ENCODE measurements around the gene LTBP4.

LTBP4 gene

DNA sequence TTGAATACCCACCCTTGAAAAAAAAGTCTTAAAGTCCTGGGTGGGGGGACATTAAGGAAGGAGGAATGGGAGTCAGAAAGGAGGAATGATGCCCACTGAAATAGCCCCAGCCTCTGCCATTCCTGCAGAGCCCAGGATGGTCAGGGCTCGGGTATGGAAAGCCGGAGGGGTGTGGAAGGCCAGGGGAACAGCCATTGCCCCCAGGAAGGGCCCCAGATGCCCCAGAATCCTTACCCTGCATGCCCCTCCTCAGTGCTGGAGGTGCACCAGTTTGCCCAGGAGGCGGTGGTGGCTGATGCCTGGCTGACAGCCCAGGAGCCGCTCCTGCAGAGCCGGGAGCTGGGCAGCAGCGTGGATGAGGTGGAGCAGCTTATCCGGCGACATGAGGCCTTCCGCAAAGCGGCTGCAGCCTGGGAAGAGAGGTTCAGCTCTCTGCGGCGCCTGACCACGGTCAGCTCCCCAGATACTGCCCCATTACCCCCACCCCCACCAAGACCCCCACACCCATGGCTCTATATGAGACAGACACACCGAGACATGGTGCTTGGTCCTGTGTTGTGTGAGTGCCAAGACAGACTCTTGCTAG is 35.2 kb upstream of the LTBP4 start:
- no peaks in the 10 kb centered on the region for H3K9me3 Mint-ChIP-seq
- H3K4me1 Mint-ChIP-seq (ENCODE audit: low read depth in 2 of 2): peaks cover 9% of the 10 kb centered on the region in 2 donors
- DNase-seq: no peak
- no peak for ATAC-seq (replicated peaks)
- no peak overlapping the region for H3K27ac Mint-ChIP-seq
- peaks cover 25 to 65% of the 10 kb centered on the region in 2 donors for H3K27me3 Mint-ChIP-seq
- peaks cover 11% of the 10 kb centered on the region for H3K36me3 Mint-ChIP-seq (ENCODE audit: insufficient read depth)
- no peak overlapping the region for H3K4me3 Mint-ChIP-seq

DNA sequence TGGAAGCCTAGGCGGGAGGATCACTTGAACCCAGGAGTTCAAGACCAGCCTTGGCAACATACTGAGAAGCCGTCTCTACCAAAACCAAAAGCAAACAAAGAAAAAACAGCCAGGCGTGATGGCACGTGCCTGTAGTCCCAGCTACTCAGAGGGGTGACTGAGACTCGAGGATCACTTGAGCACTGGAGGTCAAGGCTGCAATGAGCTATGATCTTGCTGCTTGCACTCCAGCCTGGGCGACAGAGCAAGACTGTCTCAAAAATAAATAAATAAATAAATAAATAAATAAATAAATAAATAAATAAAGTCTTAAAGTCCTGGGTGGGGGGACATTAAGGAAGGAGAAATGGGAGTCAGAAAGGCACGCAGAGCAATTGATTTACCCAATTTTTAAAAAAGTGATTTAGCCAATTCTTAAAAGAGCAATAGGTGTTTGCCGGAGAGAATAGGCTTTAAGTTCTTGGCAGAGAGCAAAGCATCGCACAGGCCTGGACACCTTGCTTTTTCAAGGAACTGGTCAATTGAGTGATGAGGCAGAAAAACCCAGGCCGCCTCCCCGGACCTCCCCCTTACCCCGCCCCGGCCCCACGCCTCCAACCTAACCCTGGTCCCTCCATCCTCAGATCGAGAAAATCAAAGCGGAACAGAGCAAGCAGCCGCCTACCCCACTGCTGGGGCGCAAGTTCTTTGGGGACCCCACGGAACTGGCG is 34.0 kb upstream of the LTBP4 start:
- peaks cover 13% of the 10 kb centered on the region for H3K36me3 Mint-ChIP-seq (ENCODE audit: insufficient read depth)
- DNase-seq (no peak), ATAC-seq (replicated peaks) (no peak)
- peaks cover 18 to 53% of the 10 kb centered on the region in 2 donors for H3K27me3 Mint-ChIP-seq
- H3K27ac Mint-ChIP-seq: no peak overlapping the region
- peaks cover 9 to 10% of the 10 kb centered on the region in 2 donors for H3K4me1 Mint-ChIP-seq (ENCODE audit: low read depth in 2 of 2)
- H3K9me3 Mint-ChIP-seq: no peaks in the 10 kb centered on the region
- no peak overlapping the region for H3K4me3 Mint-ChIP-seq

DNA sequence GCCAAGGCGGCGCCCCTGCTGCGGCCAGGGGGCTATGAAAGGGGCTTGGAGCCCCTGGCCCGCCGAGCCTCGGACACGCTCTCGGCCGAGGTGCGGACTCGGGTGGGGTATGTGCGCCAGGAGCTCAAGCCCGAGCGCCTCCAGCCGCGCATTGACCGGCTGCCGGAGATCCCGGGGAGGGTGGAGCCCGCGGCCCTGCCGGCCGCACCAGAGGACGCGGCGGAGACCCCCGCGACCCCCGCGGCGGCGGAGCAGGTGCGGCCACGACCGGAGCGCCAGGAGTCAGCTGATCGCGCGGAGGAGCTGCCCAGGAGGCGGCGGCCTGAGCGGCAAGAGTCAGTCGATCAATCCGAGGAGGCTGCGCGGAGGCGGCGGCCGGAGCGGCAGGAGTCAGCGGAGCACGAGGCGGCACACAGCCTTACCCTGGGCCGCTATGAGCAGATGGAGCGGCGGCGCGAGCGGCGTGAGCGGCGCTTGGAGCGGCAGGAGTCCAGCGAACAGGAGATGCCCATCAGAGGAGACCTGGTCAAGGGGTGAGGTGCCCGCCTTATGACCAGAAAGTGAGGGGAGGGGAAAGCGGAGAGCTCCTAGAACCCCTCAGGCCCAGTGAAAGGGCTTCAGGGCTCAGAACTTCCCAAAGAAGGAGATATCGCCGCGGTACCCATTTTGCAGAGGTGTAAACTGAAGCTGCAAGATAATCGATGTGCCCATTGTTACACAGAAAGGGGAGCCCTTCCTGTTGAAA is 33.2 kb upstream of the LTBP4 start:
- DNase-seq (no peak), ATAC-seq (replicated peaks) (no peak)
- Mint-ChIP-seq H3K9me3 (no peaks in the 10 kb centered on the region), H3K27me3 (peaks cover 18 to 50% of the 10 kb centered on the region in 2 donors), H3K27ac (no peak overlapping the region), H3K4me1 (ENCODE audit: low read depth in 2 of 2) (peaks cover 9 to 10% of the 10 kb centered on the region in 2 donors), H3K36me3 (ENCODE audit: insufficient read depth) (peaks cover 13% of the 10 kb centered on the region), H3K4me3 (peak overlapping the region in 1 of 2 donors; percentile 20)

DNA sequence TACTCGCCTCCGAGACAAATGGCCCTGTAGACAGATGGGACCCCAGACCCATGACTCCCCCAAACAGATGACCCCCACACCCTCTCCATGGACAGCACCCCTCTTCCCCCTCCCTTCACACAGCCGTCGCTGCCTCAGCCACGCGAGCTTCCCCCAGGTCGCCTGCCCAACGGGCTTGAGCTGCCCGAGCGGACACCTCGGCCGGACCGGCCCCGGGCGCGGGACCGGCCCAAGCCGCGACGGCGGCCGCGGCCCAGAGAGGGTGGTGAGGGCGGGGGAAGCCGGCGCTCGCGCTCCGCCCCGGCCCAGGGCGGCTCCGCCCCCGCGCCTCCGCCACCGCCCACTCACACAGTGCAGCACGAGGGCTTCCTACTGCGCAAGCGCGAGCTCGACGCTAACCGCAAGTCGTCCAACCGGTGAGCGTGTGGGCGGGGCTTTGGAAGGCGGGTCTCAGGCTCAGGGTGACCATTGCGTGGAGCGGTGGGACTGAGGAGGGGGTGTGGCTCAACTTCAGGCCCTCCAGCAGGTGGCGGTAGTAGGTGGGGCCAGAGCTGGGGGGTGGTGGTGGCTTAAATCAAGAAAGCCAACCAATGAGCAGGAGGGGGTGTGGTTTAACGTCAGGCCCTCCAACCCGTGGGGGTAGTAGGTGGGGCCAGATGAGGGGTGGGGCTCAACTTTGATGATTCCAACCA is 30.7 kb upstream of the LTBP4 start:
- Mint-ChIP-seq H3K27me3 (peaks cover 4 to 30% of the 10 kb centered on the region in 2 donors), H3K4me1 (ENCODE audit: low read depth in 2 of 2) (peaks cover 9 to 14% of the 10 kb centered on the region in 2 donors), H3K9me3 (no peaks in the 10 kb centered on the region), H3K4me3 (peak overlapping the region; percentile 47 to 64), H3K27ac (peak overlapping the region; percentile 46 to 59), H3K36me3 (ENCODE audit: insufficient read depth) (peaks cover 13% of the 10 kb centered on the region)
- ATAC-seq (replicated peaks): peak; percentile 89
- DNase-seq: peak; percentile 95 to 97 (median 95)

DNA sequence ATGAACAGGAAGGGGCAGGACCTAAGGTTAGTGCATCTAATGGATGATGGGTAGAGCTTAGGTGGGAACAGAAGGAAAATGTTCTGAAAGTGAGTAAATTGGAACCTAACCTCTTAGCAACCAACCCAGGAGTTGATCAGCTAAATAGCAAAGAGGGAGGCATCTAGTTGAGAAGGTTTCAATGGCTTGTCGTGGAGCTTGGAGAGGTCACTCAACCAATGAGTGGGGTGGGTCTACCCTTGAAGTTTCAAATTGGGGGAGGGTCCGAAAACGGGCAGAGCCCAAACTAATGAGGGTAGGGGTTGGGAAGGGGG is 30.2 kb upstream of the LTBP4 start:
- ATAC-seq (replicated peaks) (no peak), DNase-seq (no peak)
- peaks cover 10 to 16% of the 10 kb centered on the region in 2 donors for H3K4me1 Mint-ChIP-seq (ENCODE audit: low read depth in 2 of 2)
- H3K4me3 Mint-ChIP-seq: peak overlapping the region; percentile 47 to 58
- H3K36me3 Mint-ChIP-seq (ENCODE audit: insufficient read depth): peaks cover 13% of the 10 kb centered on the region
- peaks cover 0 to 25% of the 10 kb centered on the region in 2 donors for H3K27me3 Mint-ChIP-seq
- no peaks in the 10 kb centered on the region for H3K9me3 Mint-ChIP-seq
- H3K27ac Mint-ChIP-seq: peak overlapping the region; percentile 46 to 59

DNA sequence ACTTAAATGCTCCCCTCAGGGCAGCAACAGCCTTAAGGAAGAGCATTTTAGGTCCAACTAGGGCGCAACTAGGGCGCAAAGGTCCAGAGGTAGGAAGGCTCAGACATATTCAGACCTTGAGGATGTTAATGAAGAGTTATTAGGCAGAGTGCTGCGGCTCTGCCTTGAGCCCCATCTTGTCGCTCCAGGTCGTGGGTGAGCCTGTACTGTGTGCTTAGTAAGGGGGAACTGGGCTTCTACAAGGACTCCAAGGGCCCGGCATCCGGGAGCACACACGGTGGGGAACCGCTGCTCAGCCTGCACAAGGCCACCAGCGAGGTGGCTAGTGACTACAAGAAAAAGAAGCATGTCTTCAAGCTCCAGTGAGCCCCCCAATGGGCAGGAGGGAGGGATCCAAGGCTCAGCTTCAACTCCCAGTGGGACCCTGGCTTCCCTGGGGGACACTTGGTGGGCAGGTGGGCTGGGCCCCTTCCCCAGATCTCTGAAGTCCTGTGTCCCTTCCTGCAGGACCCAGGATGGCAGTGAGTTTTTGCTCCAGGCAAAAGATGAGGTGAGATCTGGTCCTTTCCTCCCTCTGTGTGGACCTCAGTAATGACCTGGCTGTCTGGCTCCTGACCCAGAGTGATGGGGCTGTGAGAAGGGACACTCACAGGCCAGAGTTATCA is 29.2 kb upstream of the LTBP4 start:
- Mint-ChIP-seq H3K27ac (peak overlapping the region in 1 of 2 donors; percentile 15), H3K27me3 (peaks cover 0 to 15% of the 10 kb centered on the region in 2 donors), H3K9me3 (no peaks in the 10 kb centered on the region), H3K36me3 (ENCODE audit: insufficient read depth) (peaks cover 13% of the 10 kb centered on the region), H3K4me3 (no peak overlapping the region), H3K4me1 (ENCODE audit: low read depth in 2 of 2) (peaks cover 12 to 17% of the 10 kb centered on the region in 2 donors)
- no peak for ATAC-seq (replicated peaks)
- no peak for DNase-seq

DNA sequence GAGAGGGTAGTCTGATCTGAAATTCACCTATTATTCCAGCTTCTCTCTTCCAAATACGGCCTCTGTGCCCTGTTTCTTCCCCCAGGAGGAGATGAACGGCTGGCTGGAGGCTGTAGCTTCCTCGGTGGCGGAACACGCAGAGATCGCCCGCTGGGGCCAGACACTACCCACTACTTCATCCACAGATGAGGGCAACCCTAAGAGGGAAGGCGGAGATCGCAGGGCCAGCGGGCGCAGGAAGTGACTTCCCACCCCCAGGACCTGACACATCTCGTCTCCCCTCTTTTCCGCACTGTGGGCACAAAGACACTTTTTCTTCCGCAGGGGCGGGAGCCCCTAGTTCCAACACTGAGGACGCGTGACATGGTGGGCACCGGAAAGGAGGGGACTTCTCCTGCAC is 25.8 kb upstream of the LTBP4 start:
- H3K9me3 Mint-ChIP-seq: no peaks in the 10 kb centered on the region

DNA sequence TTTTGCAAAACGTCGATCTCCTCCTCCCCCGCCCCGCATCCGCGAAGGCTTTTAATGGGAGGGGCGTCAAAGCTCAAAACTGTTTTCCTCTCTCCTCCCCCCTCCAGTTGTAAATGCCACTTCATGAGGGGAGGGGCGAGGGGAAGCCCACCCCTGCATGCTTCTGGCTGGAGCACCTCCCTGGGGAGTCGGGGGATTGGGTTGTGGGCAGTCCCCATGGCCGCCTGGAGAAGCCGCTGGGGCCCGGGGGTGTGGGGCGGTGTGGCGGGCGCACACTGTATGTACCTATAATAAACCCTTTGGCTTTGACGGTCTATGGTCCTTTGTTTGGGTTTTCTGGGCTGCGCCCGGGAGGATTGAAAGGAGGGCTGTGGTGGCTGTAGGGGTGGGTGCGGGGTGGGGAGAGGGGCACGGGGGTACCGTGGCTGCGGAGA is 25.0 kb upstream of the LTBP4 start:
- DNase-seq (no peak), ATAC-seq (replicated peaks) (peak; percentile 38)
- Mint-ChIP-seq H3K27ac (peak overlapping the region; percentile 91 to 93), H3K9me3 (no peaks in the 10 kb centered on the region), H3K4me3 (peak overlapping the region; percentile 85 to 88), H3K36me3 (ENCODE audit: insufficient read depth) (peaks cover 30% of the 10 kb centered on the region), H3K4me1 (ENCODE audit: low read depth in 2 of 2) (peaks cover 16 to 19% of the 10 kb centered on the region in 2 donors), H3K27me3 (no peaks in the 10 kb centered on the region)

More for the DNA sequence above, 25.8 kb upstream of the LTBP4 start:
- H3K27me3 Mint-ChIP-seq: no peaks in the 10 kb centered on the region
- no peak overlapping the region for H3K27ac Mint-ChIP-seq
- H3K36me3 Mint-ChIP-seq (ENCODE audit: insufficient read depth): peaks cover 28% of the 10 kb centered on the region
- DNase-seq (no peak), ATAC-seq (replicated peaks) (no peak)
- H3K4me3 Mint-ChIP-seq: peak overlapping the region; percentile 37 to 40
- H3K4me1 Mint-ChIP-seq (ENCODE audit: low read depth in 2 of 2): peaks cover 22 to 25% of the 10 kb centered on the region in 2 donors

DNA sequence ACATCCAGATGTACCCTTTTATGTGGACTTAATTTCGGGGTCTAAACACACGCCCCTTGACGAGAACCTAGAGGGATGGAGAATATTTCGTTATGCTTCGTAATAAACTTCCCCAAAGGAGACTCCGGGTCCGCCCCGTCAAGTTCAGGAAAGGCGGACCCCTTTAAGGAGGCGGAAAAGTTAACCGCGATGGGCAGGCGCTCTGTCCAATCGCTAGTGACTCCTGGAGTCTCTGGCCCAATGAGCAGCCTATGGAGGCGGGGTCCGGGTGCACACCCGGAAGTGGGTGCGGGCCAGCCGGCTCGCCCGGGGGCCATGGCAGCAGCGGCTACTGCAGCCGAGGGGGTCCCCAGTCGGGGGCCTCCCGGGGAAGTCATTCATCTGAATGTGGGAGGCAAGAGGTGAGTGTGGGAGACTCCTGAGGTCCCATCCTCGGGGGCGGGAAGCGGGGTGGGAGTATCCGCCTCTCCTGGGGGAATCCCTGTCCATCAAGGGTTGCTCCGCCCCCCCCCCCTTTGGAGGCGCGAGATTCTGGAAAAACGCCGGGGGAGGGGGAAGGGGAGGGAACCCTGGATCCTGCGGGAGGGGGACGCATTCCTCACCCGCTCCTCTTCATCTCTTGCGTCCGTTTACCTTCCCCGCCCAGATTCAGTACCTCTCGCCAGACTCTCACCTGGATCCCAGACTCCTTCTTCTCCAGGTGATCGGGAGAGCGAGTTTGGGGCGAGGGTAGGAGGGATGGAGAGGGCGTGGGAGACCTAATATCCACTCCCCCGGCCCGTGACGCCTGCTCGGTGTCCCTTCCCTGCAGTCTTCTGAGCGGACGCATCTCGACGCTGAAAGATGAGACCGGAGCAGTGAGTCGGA is 24.4 kb upstream of the LTBP4 start, which contains the start of gene SHKBP1:
SHKBP1 (plus strand) TSS at position 289 of the 867 bp plus-strand sequence; CDS start at position 316, 27 bp downstream.
- ATAC-seq (replicated peaks) (peak; percentile 99), DNase-seq (peak; percentile 92 to 94 (median 93))
- peaks cover 16 to 19% of the 10 kb centered on the region in 2 donors for H3K4me1 Mint-ChIP-seq (ENCODE audit: low read depth in 2 of 2)
- no peaks in the 10 kb centered on the region for H3K9me3 Mint-ChIP-seq
- H3K27me3 Mint-ChIP-seq: no peaks in the 10 kb centered on the region
- H3K27ac Mint-ChIP-seq: peak within 1 kb of the TSS; percentile 91 to 93
- peaks cover 36% of the 10 kb centered on the region for H3K36me3 Mint-ChIP-seq (ENCODE audit: insufficient read depth)
- peak within 1 kb of the TSS; percentile 85 to 88 for H3K4me3 Mint-ChIP-seq

DNA sequence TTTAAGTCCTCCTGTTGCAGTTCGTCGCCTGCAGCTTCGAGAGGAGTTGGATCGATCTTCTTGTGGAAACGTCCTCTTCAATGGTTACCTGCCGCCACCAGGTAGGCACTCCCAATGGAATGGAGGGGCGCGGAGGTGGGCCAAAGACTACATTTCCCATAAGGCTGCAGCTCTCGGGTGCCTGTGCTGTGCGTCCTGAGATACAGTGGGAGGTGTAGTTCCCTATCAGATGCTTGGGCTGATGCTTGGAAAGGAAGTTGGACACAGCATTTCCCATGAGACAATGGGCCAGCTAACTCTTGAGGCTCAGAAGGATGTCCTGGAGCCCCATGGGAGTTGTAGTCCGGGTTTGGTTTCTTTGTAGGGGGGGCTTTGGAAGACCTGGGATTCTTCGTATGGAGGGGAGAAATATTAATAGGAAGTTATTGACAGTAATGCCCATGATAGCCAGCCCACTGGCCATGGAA is 22.7 kb upstream of the LTBP4 start:
- DNase-seq: no peak
- Mint-ChIP-seq H3K4me3 (peak overlapping the region; percentile 85 to 88), H3K27ac (peak overlapping the region; percentile 85 to 91), H3K9me3 (no peaks in the 10 kb centered on the region), H3K27me3 (no peaks in the 10 kb centered on the region), H3K4me1 (ENCODE audit: low read depth in 2 of 2) (peaks cover 16 to 27% of the 10 kb centered on the region in 2 donors), H3K36me3 (ENCODE audit: insufficient read depth) (peaks cover 44% of the 10 kb centered on the region)
- no peak for ATAC-seq (replicated peaks)

DNA sequence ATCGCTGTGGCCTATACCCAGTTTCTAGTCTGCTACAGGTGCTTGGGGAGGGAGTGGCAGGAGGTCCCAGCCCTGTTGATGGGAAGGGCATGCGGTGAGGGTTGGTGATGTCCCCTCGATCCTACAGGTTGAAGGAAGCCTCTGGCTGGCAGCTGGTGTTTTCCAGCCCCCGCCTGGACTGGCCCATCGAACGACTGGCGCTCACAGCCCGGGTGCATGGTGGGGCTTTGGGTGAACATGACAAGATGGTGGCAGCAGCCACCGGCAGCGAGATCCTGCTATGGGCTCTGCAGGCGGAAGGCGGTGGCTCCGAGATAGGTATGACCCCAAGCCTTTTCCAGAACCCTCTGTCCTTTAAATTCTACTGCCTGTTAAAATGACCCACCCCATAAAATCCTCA is 20.6 kb upstream of the LTBP4 start:
- Mint-ChIP-seq H3K36me3 (ENCODE audit: insufficient read depth) (peaks cover 51% of the 10 kb centered on the region), H3K27ac (peak overlapping the region in 1 of 2 donors; percentile 20), H3K27me3 (no peaks in the 10 kb centered on the region), H3K4me3 (no peak overlapping the region), H3K9me3 (no peaks in the 10 kb centered on the region), H3K4me1 (ENCODE audit: low read depth in 2 of 2) (peaks cover 16 to 24% of the 10 kb centered on the region in 2 donors)
- DNase-seq: no peak
- ATAC-seq (replicated peaks): no peak

DNA sequence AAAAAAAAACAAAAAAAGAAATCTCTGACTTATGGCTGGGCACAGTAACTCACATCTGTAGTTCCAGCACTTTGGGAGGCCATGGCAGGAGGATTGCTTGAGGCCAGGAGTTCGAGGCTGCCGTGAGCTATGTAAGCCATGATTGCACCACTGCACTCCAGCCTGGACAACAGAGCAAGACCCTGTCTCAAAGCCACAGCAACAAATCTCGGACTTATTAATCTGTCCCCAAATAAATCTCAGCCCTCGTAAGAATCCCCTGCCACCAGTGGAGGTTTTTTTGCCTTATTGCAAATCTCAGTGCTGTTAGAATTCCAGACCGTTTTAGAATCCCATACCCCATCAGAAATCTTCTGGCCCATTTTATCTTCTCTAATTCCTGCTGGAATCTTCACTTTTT is 19.6 kb upstream of the LTBP4 start:
- no peak overlapping the region for H3K4me3 Mint-ChIP-seq
- ATAC-seq (replicated peaks) (no peak), DNase-seq (no peak)
- H3K4me1 Mint-ChIP-seq (ENCODE audit: low read depth in 2 of 2): peaks cover 15 to 22% of the 10 kb centered on the region in 2 donors
- peaks cover 60% of the 10 kb centered on the region for H3K36me3 Mint-ChIP-seq (ENCODE audit: insufficient read depth)
- no peaks in the 10 kb centered on the region for H3K9me3 Mint-ChIP-seq
- no peaks in the 10 kb centered on the region for H3K27me3 Mint-ChIP-seq
- peak overlapping the region in 1 of 2 donors; percentile 39 for H3K27ac Mint-ChIP-seq

All from effector memory CD8-positive, alpha-beta T cell (primary cell).